ENCODE data around the gene TEKT3.

TEKT3 gene

DNA sequence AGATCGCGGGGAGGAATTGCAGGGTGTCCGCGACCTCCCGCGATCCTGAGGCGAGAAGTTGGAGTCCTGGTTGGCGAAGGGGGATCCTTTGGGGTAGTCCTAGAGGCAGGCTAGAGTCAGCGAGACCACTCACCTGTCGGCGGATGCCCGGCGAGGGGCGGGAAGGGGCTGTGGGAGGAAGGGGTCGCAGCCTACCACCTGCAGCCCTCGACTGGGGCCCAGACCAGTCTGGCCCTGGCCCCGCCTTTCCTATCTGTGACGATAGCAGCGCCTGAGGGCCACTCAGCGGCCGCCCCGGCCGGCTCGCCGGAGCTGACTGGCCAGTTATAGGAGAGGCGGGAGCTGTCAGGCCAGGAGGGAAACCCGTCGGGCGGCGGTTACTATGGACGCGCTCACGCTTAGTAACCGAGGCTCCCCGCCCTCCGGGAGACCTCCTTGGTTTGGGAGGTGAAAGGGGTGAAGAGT, at the start of gene TEKT3:
Gene TEKT3, minus strand, starts transcription at position 213 of the 465 bp plus-strand sequence. CDS start 10,012 bp downstream, outside the sequence.
- no peak for DNase-seq (ENCODE audit: low read depth)
- TF ChIP-seq MYC (IDR thresholded peaks at IDR 0.05; ENCODE audit: low read depth, low read length) (no peak), POLR2A (IDR thresholded peaks at IDR 0.05; ENCODE audit: extremely low read depth, insufficient read length) (no peak), MAX (IDR thresholded peaks at IDR 0.05; ENCODE audit: low read depth, low read length) (no peak)
- TF ChIP-seq, protein P1, sequence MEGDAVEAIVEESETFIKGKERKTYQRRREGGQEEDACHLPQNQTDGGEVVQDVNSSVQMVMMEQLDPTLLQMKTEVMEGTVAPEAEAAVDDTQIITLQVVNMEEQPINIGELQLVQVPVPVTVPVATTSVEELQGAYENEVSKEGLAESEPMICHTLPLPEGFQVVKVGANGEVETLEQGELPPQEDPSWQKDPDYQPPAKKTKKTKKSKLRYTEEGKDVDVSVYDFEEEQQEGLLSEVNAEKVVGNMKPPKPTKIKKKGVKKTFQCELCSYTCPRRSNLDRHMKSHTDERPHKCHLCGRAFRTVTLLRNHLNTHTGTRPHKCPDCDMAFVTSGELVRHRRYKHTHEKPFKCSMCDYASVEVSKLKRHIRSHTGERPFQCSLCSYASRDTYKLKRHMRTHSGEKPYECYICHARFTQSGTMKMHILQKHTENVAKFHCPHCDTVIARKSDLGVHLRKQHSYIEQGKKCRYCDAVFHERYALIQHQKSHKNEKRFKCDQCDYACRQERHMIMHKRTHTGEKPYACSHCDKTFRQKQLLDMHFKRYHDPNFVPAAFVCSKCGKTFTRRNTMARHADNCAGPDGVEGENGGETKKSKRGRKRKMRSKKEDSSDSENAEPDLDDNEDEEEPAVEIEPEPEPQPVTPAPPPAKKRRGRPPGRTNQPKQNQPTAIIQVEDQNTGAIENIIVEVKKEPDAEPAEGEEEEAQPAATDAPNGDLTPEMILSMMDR (IDR thresholded peaks at IDR 0.05; ENCODE audit: low read depth, low read length) = no peak
- H3K4me3 ChIP-seq (ENCODE audit: low read depth, low read length) = no peak within 1 kb of the TSS

DNA sequence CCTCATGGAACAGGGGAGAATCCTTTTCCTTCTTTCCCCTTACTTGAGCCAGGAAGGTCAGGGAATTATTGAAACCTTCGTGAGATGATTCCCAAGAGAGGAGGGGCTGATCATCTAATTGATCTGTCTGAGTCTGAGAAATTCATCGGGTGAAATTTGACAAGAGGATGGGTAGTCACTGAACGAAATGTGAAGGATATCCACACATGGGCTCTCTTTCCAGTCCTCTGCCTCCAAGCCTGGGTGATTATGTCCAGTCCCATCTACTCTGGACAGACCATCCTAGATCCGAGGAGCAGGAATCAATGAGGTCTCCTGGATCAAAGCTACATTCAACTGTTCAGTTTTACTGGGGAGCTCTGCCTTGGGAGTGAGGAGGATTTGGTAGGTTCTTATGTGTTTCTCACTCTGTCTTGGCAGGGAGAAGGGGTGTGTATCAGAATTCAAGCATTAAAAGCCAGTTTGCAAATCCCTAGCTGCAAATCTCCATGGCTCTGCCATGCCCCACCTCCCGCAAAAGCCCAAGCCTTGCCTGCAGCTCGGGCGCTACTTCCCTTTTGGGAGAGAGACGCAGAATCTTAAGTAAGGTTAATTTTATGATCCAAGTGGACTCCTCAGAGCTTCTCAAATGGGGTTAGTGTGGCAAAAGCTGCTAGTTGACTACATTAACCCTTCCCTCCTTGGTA, 47.1 kb upstream of the TEKT3 start:
- no peak for DNase-seq (ENCODE audit: low read depth)
- H3K4me3 ChIP-seq (ENCODE audit: low read depth, low read length) = no peak overlapping the region
- no peak for TF ChIP-seq MYC (IDR thresholded peaks at IDR 0.05; ENCODE audit: low read depth, low read length)
- TF ChIP-seq POLR2A (IDR thresholded peaks at IDR 0.05; ENCODE audit: extremely low read depth, insufficient read length) = no peak
- TF ChIP-seq, protein P1 (IDR thresholded peaks at IDR 0.05; ENCODE audit: low read depth, low read length) = no peak
- no peak for TF ChIP-seq MAX (IDR thresholded peaks at IDR 0.05; ENCODE audit: low read depth, low read length)

GRCh38 chr17:15386083-15386482, 44.7 kb upstream of the TEKT3 start:
- TF ChIP-seq MAX (IDR thresholded peaks at IDR 0.05; ENCODE audit: low read depth, low read length) = no peak
- TF ChIP-seq MYC (IDR thresholded peaks at IDR 0.05; ENCODE audit: low read depth, low read length) = no peak
- TF ChIP-seq, protein P1 (IDR thresholded peaks at IDR 0.05; ENCODE audit: low read depth, low read length) = no peak
- no peak for TF ChIP-seq POLR2A (IDR thresholded peaks at IDR 0.05; ENCODE audit: extremely low read depth, insufficient read length)
- no peak overlapping the region for H3K4me3 ChIP-seq (ENCODE audit: low read depth, low read length)
- no peak for DNase-seq (ENCODE audit: low read depth)

DNA sequence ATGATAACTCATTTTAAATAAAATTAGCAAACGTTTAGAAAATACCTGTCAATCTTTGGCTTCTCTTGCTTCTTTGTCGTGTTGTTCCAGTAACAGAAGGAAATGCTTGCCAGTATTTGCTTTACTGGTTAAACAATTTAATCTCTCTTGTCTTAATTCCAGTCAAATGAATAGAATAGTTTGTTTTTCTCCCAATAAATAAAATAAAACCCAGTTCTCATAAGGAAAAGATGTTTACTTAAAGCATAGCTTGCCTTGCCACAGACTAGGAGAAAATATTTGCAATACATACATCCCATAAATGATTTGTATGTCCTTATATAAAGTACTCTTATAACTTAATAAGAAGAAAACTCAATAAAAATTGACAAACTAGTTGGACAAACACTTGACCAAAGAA, 43.9 kb upstream of the TEKT3 start:
- TF ChIP-seq MAX (IDR thresholded peaks at IDR 0.05; ENCODE audit: low read depth, low read length) = no peak
- TF ChIP-seq POLR2A (IDR thresholded peaks at IDR 0.05; ENCODE audit: extremely low read depth, insufficient read length) = no peak
- no peak for TF ChIP-seq MYC (IDR thresholded peaks at IDR 0.05; ENCODE audit: low read depth, low read length)
- TF ChIP-seq, protein P1 (IDR thresholded peaks at IDR 0.05; ENCODE audit: low read depth, low read length) = no peak
- DNase-seq (ENCODE audit: low read depth) = no peak

GRCh38 chr17:15384142-15384787, 42.9 kb upstream of the TEKT3 start:
- DNase-seq (ENCODE audit: low read depth) = no peak
- no peak for TF ChIP-seq MYC (IDR thresholded peaks at IDR 0.05; ENCODE audit: low read depth, low read length)
- H3K4me3 ChIP-seq (ENCODE audit: low read depth, low read length) = no peak overlapping the region

More for the DNA sequence above, 43.9 kb upstream of the TEKT3 start:
- H3K4me3 ChIP-seq (ENCODE audit: low read depth, low read length) = no peak overlapping the region

DNA sequence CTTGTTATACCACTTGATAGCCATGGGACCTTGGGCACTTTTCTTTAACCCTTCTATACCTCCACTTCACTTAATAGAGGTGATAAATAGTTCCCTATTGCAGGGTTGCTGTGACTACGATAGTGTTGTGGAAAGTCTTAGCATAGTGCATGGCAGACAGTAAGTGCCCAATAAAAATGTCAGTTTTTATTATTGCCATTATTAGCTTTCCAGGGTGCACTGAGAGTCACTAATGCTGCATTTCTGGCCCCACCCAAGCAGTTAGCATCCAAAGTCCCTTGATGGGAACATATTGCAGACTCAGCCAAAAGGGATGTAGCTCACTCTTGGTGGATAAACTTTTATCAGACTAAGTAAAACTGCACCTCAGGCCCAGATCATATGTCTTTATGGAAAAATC, 41.5 kb upstream of the TEKT3 start:
- no peak overlapping the region for H3K4me3 ChIP-seq (ENCODE audit: low read depth, low read length)
- DNase-seq (ENCODE audit: low read depth) = no peak
- no peak for TF ChIP-seq MYC (IDR thresholded peaks at IDR 0.05; ENCODE audit: low read depth, low read length)
- TF ChIP-seq, protein P1 (IDR thresholded peaks at IDR 0.05; ENCODE audit: low read depth, low read length) = no peak
- no peak for TF ChIP-seq MAX (IDR thresholded peaks at IDR 0.05; ENCODE audit: low read depth, low read length)
- no peak for TF ChIP-seq POLR2A (IDR thresholded peaks at IDR 0.05; ENCODE audit: extremely low read depth, insufficient read length)

Measured in NB4 (cell line).